ENCODE measurements around the gene ARFGAP3.
A peak's percentile ranks its signal among the peaks of the same experiment; 100 is the strongest.

Gene ARFGAP3

GRCh38 chr22:42816336-42816735, 40.7 kb downstream of the ARFGAP3 start:
- no peak for DNase-seq

DNA sequence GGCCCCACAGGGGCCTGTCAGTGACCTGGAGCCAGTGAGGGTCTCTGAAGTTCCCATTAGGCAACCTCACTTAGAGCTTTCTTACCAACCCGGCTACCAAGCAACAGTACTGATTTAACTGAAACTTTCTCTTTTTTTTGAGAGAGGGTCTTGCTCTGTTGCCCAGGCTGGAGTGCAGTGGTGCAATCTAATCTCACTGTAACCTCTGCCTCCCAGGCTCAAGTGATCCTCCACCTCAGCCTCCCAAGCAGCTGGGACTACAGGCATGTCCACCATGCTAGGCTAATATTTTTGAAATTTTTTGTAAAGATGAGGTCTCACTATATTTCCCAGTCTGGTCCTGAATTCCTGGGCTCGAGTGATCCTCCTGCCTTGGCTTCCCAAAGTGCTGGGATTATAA, 42.5 kb downstream of the ARFGAP3 start:
- DNase-seq = no peak

GRCh38 chr22:42814215-42814614, 42.9 kb downstream of the ARFGAP3 start:
- no peak for DNase-seq

DNA sequence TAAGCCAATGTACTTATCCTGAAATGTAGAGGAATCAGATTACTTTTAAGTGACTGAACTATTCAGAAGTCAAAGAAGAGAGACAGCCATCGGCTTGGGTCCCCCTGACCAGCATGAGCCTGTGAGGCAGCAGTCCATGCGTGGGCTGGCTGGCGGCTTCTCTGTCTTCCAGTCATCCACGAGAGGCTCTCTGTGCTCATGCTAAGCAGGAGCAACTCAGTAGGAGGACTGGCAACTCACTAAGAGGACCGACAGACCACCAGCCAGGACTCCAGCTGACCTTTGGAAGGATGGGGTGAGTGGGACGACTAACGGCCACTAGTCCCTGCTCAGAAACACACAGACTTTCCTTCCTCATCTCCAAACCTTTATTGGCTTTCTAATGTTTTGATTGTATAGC, 43.6 kb downstream of the ARFGAP3 start:
- DNase-seq = no peak

DNA sequence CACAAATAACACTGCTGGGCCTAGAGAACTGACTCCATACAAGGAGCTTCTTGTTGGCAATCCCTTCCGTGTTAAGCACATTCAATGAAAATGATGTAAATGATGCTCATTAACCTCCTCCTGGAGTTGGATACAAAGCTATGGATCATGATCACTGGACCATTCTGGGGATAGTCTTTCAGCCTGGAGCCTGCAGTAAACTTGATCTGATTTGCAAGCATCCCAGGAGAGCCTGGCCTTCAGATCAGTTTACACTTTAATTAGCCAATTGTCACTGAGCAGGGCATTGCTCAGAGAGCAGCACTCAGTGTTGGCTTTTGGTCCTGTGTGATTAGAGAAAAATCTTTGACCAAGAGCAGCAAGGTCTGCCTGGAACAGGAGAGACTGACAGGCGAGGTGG, 45.6 kb downstream of the ARFGAP3 start:
- no peak for DNase-seq

DNA sequence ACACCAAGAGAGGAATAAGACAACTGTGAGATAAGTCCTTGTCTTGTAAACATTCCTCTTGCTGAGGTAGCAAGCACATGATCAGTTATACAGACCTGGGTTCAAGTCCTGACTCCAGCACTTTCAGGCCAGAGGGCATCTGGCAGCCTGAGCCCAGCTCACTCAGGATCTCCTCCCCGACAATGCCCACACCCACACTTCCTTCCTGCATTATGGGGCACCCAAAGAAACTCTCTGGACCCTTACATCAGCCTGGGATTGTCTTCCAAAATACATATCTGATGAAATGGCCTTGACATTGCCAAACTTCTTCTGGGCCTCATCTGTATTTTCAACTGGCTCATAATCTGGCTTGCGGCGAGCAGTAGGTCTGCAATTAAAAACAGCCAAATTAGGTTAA, 48.6 kb downstream of the ARFGAP3 start:
- DNase-seq = no peak

GRCh38 chr22:42807185-42807584, 49.9 kb downstream of the ARFGAP3 start:
- no peak for DNase-seq

DNA sequence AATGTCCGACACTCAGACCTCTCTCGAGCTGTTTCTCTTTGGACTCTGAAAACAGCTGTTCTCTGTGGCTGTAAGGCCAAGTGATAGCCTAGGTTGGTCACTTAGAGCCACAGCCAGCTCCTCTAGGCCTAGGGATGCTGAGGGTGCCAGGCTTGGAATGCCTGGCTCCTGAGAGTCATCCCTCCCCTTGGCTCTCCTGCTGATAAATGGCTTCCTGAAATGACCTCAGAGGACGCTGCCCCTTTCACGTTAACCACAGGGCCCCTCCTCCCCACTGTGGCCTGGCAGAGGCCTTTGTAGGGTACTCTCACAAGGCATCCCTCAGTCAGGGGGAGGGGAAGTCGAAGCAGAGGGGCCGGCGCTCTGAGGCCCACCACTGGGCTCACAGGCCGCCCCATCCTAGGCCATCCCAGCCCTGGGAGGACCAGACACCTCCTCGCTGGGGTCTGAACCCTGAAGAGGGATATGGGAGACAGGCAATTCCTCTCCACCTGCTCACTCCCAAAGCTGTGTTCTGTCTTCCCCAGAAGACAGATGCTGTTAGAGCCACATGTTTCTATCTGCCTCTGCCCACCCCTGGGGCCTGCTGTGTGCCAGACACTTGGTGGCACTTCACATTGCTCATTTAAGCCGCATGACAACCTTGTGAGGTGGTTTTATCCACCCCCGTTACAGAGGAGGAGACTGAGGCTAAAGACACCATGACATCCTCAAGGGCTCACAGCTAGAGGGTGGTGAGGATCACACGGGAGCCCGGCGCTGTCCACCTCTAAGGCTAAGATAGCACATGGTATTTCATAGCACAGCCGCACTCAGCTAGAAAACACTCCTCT, 50.9 kb downstream of the ARFGAP3 start:
- no peak for DNase-seq

- no peak for DNase-seq
Observed at GRCh38 chr22:42805016-42805997, 51.8 kb downstream of the ARFGAP3 start.

- no peak for DNase-seq
Observed at GRCh38 chr22:42803389-42803788, 53.7 kb downstream of the ARFGAP3 start.

DNA sequence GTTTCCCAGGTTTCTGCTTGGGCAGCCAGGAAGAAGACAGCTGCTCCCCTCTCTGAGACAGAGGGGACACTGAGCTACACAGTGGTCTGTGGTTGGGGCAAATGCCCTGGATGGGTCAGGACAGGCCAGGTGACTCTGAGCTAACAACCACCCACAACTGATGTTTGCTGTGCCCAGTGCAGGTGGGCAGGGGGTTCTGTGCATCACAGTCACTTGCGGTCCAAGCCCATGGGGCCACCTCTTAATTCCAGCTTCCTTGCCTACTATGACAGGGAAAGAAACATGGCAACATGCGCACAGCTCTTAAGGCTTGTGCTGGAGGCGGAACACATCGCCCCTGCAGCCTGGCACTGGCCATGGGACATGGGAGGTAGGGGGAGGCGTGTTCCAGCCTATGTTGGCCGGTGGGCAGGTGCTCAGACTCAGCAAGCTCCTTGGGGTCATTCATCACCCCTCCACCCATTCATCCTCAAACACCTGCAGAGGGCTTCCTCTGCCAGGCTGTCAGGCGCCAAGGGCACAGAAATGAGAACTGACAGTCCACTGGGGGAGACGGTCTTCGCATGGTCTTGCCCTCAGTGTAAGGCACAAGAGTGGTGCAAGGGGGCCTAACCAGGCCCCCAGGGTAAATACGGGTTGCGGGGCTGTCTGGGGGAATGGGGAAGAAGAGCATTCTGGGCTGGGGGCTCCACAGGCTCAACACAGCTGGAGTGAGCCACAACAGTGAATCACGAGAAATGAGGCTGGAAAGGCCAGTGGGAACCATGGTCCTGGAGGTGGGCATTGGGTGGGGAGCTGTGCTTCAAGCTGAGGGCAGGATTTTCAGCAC, 55.6 kb downstream of the ARFGAP3 start:
- no peak for DNase-seq

- DNase-seq = no peak
Observed at GRCh38 chr22:42800451-42801251, 56.4 kb downstream of the ARFGAP3 start.

DNA sequence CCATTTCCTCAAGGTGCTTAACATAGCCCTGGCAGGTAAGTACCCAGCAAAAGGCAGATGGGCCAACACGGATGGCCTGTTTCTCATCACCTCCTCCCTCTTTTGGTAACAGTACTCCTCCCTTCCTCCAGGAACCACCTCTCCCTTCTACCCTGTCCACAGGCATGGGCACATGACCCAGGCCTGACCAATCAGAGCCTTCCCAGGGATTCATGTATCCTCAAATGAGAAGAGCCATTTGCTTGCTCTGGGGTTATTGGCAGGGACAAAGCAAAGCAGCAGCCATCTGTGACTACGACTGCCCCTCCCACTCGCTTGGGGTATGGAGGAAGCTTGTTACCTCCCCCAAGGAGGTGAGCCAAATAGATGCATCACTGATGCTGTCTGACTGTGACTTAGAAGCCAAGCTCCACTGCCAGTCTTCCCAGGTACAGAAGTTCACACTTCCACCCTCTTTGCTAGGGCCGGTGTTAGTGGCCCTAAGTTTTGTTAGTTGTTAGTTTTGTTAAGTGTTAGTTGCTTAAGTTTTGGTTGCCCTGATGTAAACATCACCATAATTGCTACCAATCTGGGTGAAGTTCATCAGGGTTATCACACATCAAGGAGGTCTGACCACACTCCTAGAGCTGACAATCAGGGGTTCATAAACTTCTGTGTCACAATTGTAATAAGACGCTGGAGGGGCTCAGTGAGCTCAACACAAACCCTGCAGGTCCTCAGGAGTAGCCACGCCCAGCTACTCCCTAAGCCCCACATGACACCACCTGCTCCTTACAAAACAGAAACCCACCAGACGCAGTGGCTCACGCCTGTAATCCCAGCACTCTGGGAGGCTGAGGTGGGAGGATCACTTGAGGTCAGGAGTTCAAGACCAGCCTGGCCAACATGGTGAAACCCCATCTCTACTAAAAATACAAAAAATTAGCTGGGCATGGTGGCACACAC, 57.3 kb downstream of the ARFGAP3 start:
- DNase-seq = peak in 1 of 2 donors; percentile 0

DNA sequence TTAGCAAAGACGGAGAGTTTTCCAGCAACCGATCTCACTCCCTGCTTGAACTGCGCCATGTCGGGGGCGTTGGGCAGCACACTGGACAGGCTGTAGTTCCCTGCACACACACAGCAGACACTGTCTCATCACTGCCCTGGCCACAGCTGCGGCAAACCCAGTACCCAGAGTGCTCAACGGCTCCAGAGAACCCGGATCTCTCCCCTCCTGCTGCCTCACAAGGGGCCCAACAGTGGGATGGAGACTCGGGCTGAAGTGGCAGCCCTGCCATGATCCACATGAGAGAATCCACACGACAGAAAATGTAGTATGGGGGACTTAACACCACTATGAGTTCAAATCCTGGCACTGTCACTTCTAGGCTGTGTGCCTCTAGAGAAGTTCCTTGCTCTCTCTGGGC, 58.0 kb downstream of the ARFGAP3 start:
- no peak for DNase-seq

DNA sequence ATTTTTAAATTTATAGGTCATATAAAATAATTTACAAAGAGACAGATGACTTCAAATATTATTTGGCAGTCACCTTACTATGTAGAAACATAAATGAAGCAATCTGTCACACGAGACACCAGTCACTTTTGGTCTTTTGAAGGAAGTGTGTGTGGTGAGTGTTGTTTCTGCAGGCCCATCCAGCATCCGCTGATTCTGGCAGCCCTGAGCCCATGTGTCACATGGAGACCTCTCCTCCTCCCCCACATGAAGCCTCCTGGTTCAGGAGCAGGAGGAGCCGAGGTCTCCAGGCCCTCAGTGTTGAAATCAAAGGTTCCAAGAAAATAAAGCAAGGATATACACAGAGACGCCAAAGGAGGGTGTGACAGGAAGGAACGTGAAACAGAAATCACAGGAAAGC, 60.1 kb downstream of the ARFGAP3 start:
- DNase-seq = no peak

GRCh38 chr22:42796081-42796480, 61.0 kb downstream of the ARFGAP3 start:
- DNase-seq = no peak

DNA sequence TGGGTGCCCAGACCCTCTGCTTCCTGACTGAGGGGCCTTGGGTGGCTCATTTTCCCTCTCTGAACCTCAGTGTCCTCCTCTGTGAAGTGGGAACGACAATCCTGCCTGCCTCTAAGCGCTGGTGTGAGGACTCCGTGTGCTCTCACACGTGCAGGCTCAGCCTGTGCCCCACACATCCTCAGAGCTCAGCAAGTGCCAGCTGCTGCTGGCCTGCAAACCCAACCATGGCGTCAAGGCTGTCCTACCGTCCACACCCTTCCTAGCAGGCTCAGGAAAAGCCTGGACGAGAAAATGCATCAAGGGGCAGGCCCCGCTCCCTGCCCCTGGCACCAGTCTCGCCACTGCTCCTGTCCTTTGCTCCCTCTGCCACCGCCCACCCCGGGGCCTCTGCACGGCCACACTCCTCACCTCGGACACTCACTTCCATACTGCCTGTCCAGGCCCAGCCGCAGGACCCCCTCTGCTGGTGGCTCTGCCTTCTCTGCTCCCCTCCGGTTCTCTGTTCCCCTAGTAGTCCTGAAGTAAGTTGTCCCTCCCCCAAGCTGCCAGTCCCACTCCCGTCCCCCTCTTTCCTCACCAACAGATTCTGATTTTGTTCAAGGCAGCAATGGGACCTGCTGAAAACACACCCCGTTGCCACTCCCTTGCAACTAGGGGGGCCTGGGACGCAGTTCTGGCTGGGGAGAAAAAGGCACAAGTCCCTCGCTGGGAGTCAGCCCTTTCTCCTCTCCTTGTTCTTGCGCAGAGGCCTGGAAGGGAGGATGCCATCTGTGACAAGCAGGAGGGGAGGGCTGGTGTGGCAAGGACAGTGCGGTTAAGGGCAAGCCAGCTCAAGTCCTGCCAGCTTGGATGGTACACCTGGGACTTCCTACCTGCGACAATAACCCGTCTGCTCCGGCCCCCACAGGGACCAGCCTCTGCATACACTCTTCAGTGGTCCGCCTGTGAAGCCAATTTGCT, 62.2 kb downstream of the ARFGAP3 start:
- no peak for DNase-seq

DNA sequence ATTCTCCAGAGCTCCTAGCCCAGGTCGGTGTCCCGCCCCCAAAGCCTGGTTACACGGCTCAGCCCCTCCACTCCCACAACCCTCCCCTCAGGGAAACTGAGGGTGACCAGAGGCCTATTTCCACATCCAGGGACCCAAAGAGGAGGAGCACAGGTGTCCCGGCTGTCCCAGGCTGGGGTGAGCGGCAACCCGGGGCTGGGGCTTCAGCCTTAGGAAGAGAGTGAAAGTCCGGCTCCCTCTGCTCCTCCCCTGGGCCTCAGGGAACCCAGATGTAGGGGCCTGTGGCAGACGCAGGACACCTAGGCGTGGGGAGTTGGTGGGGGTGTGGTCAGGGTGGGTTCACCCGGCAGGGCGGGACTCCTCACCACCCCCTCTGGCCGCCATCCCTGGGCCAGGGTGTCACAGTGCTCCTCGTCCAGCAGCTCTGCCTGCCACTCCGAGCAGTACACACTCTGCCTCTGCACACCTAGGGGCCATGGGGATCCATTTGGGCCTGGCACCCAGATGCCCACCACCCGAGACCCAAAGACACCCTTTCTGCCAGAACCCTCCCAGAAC, 63.1 kb downstream of the ARFGAP3 start:
- DNase-seq = no peak
